ENCODE measurements around the gene CSTF1.
"Not testable (repeated sequence)": the region's sequence is repeated elsewhere in the genome, so short reads cannot be mapped to it uniquely, and the experiment has no call there.

The CSTF1 gene

GRCh38 chr20:56391596-56392131, 781 bp upstream of the CSTF1 start:
- CTCF ChIA-PET = interaction anchor here (0.6 kb wide), 1 partner anchor 25 kb away, joined by 3 read pairs; no protein-coding TSS in a partner anchor
- DNase-seq (ENCODE audit: extremely low spot score) = peak; percentile 11
- POLR2A ChIA-PET = interaction anchor here (0.7 to 1.9 kb wide), 9 partner anchors 9 to 33 kb away, joined by 3 to 11 read pairs (median 4); partner anchors contain the start of gene FAM210B
- TF ChIP-seq LEF1 (IDR thresholded peaks at IDR 0.05; ENCODE audit: borderline replicate concordance) (no peak), FOXM1 (IDR thresholded peaks at IDR 0.05; ENCODE audit: borderline replicate concordance) (no peak), L3MBTL2 (conservative IDR thresholded peaks at IDR 0.05) (no peak), ZNF384 (IDR thresholded peaks at IDR 0.05) (no peak), NFRKB (IDR thresholded peaks at IDR 0.05) (no peak), FOXK2 (IDR thresholded peaks at IDR 0.05) (no peak)

- no peak for DNase-seq (ENCODE audit: extremely low spot score)
- ChIA-PET POLR2A (interaction anchor here (1.2 to 1.5 kb wide), 2 partner anchors 17 to 34 kb away, joined by 6 to 8 read pairs; partner anchors contain the start of gene FAM210B), CTCF (no interaction called here)
- no peak for TF ChIP-seq CTBP1 (IDR thresholded peaks at IDR 0.05; ENCODE audit: borderline replicate concordance)
- TF ChIP-seq FOXK2 (IDR thresholded peaks at IDR 0.05) = no peak
- no peak for TF ChIP-seq NFRKB (IDR thresholded peaks at IDR 0.05)
- no peak for TF ChIP-seq ARNT (IDR thresholded peaks at IDR 0.05)
- TF ChIP-seq ELF4 (IDR thresholded peaks at IDR 0.05) = no peak
- TF ChIP-seq SP1 (IDR thresholded peaks at IDR 0.05) = no peak
- no peak for TF ChIP-seq HDGF (IDR thresholded peaks at IDR 0.05; ENCODE audit: borderline replicate concordance)
- TF ChIP-seq L3MBTL2 (conservative IDR thresholded peaks at IDR 0.05) = no peak
- no peak for TF ChIP-seq BHLHE40 (IDR thresholded peaks at IDR 0.05; ENCODE audit: borderline replicate concordance)
- no peak for TF ChIP-seq SUZ12 (IDR thresholded peaks at IDR 0.05)
- TF ChIP-seq ZNF384 (IDR thresholded peaks at IDR 0.05) = no peak
- TF ChIP-seq TARDBP (IDR thresholded peaks at IDR 0.05) = no peak
- TF ChIP-seq LEF1 (IDR thresholded peaks at IDR 0.05; ENCODE audit: borderline replicate concordance) = no peak
- TF ChIP-seq PKNOX1 (IDR thresholded peaks at IDR 0.05) = no peak
- TF ChIP-seq FOXM1 (IDR thresholded peaks at IDR 0.05; ENCODE audit: borderline replicate concordance) = no peak
- TF ChIP-seq FOXA1 (IDR thresholded peaks at IDR 0.05) = no peak
Measured at GRCh38 chr20:56392881-56393482, 537 bp downstream of the CSTF1 start.

GRCh38 chr20:56393653-56394052, 1.2 kb downstream of the CSTF1 start:
- no peak for TF ChIP-seq FOXK2 (IDR thresholded peaks at IDR 0.05)
- ChIA-PET CTCF (no interaction called here), POLR2A (no interaction called here)
- no peak for DNase-seq (ENCODE audit: extremely low spot score)

- ChIA-PET CTCF (interaction anchor here (1.6 kb wide), 1 partner anchor 183 kb away, joined by 3 read pairs; no protein-coding TSS in a partner anchor), POLR2A (no interaction called here)
- no peak for DNase-seq (ENCODE audit: extremely low spot score)
- no peak for TF ChIP-seq ELF4 (IDR thresholded peaks at IDR 0.05)
- TF ChIP-seq ARNT (IDR thresholded peaks at IDR 0.05) = no peak
- TF ChIP-seq FOXA1 (IDR thresholded peaks at IDR 0.05) = no peak
- TF ChIP-seq BHLHE40 (IDR thresholded peaks at IDR 0.05; ENCODE audit: borderline replicate concordance) = no peak
- no peak for TF ChIP-seq SP1 (IDR thresholded peaks at IDR 0.05)
- TF ChIP-seq LEF1 (IDR thresholded peaks at IDR 0.05; ENCODE audit: borderline replicate concordance) = no peak
- TF ChIP-seq FOXK2 (IDR thresholded peaks at IDR 0.05) = no peak
- TF ChIP-seq FOXM1 (IDR thresholded peaks at IDR 0.05; ENCODE audit: borderline replicate concordance) = no peak
- TF ChIP-seq SUZ12 (IDR thresholded peaks at IDR 0.05) = no peak
- no peak for TF ChIP-seq HDGF (IDR thresholded peaks at IDR 0.05; ENCODE audit: borderline replicate concordance)
- TF ChIP-seq PKNOX1 (IDR thresholded peaks at IDR 0.05) = no peak
- TF ChIP-seq ZNF384 (IDR thresholded peaks at IDR 0.05) = no peak
- TF ChIP-seq NFRKB (IDR thresholded peaks at IDR 0.05) = no peak
- TF ChIP-seq CTBP1 (IDR thresholded peaks at IDR 0.05; ENCODE audit: borderline replicate concordance) = no peak
- no peak for TF ChIP-seq L3MBTL2 (conservative IDR thresholded peaks at IDR 0.05)
- no peak for TF ChIP-seq TARDBP (IDR thresholded peaks at IDR 0.05)
Measured at GRCh38 chr20:56395166-56395565, 2.7 kb downstream of the CSTF1 start.

- TF ChIP-seq PKNOX1 (IDR thresholded peaks at IDR 0.05) (0 out of 2 replicates have a peak, but pooled peaks have one; percentile 15), NFRKB (IDR thresholded peaks at IDR 0.05) (no peak)
- ChIA-PET POLR2A (no interaction called here), CTCF (no interaction called here)
- DNase-seq (ENCODE audit: extremely low spot score) = peak; percentile 53
Measured at GRCh38 chr20:56400001-56400640, 7.7 kb downstream of the CSTF1 start.

GRCh38 chr20:56403465-56403864, 11.0 kb downstream of the CSTF1 start:
- ChIA-PET CTCF (no interaction called here), POLR2A (no interaction called here)
- TF ChIP-seq TARDBP (IDR thresholded peaks at IDR 0.05) = no peak
- no peak for TF ChIP-seq BHLHE40 (IDR thresholded peaks at IDR 0.05; ENCODE audit: borderline replicate concordance)
- TF ChIP-seq FOXA1 (IDR thresholded peaks at IDR 0.05) = no peak
- TF ChIP-seq ZNF384 (IDR thresholded peaks at IDR 0.05) = no peak
- no peak for TF ChIP-seq ELF4 (IDR thresholded peaks at IDR 0.05)
- no peak for TF ChIP-seq L3MBTL2 (conservative IDR thresholded peaks at IDR 0.05)
- no peak for TF ChIP-seq SUZ12 (IDR thresholded peaks at IDR 0.05)
- TF ChIP-seq CTBP1 (IDR thresholded peaks at IDR 0.05; ENCODE audit: borderline replicate concordance) = no peak
- TF ChIP-seq HDGF (IDR thresholded peaks at IDR 0.05; ENCODE audit: borderline replicate concordance) = no peak
- no peak for TF ChIP-seq FOXM1 (IDR thresholded peaks at IDR 0.05; ENCODE audit: borderline replicate concordance)
- TF ChIP-seq LEF1 (IDR thresholded peaks at IDR 0.05; ENCODE audit: borderline replicate concordance) = no peak
- TF ChIP-seq ARNT (IDR thresholded peaks at IDR 0.05) = no peak
- TF ChIP-seq SP1 (IDR thresholded peaks at IDR 0.05) = no peak
- no peak for DNase-seq (ENCODE audit: extremely low spot score)

GRCh38 chr20:56405356-56405755, 12.9 kb downstream of the CSTF1 start:
- CTCF ChIA-PET; DNase-seq (ENCODE audit: extremely low spot score); POLR2A ChIA-PET: not testable (repeated sequence)

Data from HEK293T (cell line).